ENCODE data around the gene MMP15.
A peak's percentile ranks its signal among the peaks of the same experiment; 100 is the strongest.

MMP15 gene

DNA sequence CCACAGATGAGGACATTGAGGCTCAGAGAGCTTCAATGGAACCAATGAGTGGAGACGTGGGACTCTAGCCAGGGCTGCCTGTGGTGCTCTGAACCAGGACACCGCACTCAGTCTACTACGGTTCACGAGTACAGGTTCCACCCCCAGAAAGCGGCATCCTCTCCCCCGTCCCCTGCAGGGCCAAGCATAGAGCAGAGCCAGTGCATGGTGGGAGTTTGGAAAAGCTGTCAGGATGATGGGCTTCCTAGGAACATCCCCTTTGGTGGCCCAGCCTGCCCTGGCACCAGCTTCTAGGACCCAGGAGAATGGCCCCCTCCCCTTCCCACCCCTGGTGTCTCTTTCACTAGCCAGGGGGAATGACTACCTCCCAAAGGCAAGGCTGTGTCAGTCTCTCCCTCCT lies 33.5 kb upstream of the MMP15 start:
- TF ChIP-seq, protein P1, sequence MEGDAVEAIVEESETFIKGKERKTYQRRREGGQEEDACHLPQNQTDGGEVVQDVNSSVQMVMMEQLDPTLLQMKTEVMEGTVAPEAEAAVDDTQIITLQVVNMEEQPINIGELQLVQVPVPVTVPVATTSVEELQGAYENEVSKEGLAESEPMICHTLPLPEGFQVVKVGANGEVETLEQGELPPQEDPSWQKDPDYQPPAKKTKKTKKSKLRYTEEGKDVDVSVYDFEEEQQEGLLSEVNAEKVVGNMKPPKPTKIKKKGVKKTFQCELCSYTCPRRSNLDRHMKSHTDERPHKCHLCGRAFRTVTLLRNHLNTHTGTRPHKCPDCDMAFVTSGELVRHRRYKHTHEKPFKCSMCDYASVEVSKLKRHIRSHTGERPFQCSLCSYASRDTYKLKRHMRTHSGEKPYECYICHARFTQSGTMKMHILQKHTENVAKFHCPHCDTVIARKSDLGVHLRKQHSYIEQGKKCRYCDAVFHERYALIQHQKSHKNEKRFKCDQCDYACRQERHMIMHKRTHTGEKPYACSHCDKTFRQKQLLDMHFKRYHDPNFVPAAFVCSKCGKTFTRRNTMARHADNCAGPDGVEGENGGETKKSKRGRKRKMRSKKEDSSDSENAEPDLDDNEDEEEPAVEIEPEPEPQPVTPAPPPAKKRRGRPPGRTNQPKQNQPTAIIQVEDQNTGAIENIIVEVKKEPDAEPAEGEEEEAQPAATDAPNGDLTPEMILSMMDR (IDR thresholded peaks at IDR 0.05; ENCODE audit: low read depth, low read length): no peak
- H3K4me3 ChIP-seq (ENCODE audit: low read depth, low read length): no peak overlapping the region

DNA sequence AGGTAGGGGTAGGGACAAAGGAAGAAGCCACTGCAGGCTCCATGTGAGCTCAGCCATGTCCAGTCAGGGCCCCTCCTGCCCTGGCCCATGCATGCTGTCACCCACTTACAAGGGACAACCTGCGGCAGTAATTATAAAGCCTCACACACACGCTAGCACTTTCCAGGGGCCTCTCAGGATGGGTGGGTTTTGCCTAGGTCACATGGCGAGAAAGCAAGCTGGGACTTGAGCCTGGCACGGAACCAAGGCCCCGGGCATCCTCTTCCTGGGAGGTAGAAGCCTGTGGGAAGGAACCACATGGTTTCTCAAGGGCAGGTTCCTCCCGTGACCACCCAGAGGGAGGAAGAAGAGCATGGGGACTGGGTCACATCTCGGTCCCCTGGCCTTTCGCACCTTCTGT lies 32.1 kb upstream of the MMP15 start:
- H3K4me3 ChIP-seq (ENCODE audit: low read depth, low read length): no peak overlapping the region
- TF ChIP-seq, protein P1 (IDR thresholded peaks at IDR 0.05; ENCODE audit: low read depth, low read length): no peak

DNA sequence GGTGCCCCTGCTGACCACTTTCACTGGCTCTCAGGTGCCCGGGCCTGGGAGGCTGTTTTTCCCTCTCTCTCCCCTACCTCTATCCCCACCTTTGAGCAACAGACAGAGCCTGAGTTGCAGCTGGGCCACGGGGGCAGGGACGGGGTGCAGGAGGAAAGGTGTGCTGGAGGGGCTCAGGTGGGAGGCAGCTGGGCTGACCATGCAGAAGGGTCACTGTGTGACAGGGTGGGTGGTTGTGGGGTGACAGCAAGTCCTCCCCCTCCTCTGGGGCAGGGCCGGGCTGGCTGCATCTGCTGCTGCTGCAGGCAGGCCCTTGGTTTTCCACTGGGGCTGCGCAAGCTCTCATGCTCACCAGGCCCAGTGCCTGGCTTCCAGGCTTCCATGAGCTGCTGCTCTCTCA lies 31.7 kb upstream of the MMP15 start:
- TF ChIP-seq, protein P1 (IDR thresholded peaks at IDR 0.05; ENCODE audit: low read depth, low read length): no peak
- no peak overlapping the region for H3K4me3 ChIP-seq (ENCODE audit: low read depth, low read length)

DNA sequence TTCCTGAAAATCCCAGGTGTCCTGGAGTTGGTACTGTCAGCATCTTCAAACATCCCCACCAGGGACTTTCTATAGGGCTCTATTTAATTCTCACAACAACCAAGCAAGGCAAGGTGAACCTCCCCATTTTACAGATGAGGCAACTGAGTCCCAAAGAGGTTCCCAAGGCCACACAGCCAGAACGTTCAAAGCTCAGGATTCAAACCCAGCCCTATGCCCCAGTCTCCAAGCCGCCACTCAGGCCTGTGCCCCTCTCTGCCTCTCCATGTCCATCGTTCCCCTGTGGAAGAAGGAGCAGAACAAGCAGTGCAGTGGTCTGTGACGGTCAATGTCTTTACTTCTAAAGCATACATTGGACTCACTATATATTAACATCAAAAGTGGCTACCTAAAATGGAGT lies 31.2 kb upstream of the MMP15 start:
- no peak overlapping the region for H3K4me3 ChIP-seq (ENCODE audit: low read depth, low read length)
- TF ChIP-seq, protein P1 (IDR thresholded peaks at IDR 0.05; ENCODE audit: low read depth, low read length): no peak

DNA sequence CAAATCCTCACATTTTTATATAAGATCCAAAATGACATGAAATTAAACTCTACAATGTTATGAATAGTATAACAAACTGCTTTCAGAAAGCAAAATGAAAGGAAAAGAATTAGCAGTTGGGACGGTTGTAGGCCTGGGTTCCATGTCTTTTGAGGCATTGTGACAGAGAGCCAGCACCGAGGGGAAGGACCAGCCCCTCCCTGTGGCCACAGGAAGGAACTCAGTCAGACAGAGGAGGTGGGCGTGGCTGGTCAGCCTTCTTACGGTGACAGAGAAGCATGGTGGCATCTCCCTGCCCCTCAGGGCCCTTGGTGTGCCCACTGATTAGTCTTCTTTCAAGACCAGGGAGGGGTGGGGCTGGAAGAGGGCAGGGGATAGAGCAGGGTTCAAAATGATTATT lies 30.8 kb upstream of the MMP15 start:
- TF ChIP-seq, protein P1 (IDR thresholded peaks at IDR 0.05; ENCODE audit: low read depth, low read length): peak; percentile 42
- no peak overlapping the region for H3K4me3 ChIP-seq (ENCODE audit: low read depth, low read length)

DNA sequence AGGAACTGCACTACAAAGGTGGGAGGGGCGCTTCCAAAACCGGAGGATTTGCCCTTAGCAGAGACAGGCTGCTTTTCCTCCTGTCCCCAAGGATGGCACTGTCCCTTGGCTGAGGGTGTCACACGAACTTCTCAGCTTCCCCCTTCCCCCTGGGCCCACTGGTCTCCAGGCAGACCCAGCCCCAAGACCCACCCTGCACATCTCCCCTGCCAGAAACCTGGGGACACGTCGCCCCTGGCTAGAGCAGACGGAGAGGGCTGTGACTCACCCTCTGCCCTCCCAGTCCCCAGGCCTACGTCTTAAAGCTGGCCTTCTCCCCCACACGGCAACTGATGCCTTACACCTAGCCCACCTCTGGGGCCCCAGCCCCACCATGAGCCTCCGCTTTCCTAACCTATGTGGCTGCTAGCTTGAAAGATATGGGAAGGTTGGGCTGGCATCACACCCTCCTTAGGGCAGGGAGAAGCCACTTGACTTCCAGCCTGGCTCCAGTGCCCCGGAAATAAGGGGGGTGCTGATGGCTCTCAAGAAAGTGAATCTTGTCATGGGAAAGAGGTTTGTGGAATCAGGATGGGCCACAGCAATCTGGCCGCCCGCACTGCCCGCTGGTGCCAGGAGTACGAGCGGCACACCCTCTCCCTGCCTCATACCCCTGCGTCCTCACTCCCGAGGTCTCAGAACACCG lies 29.7 kb upstream of the MMP15 start:
- H3K4me3 ChIP-seq (ENCODE audit: low read depth, low read length): no peak overlapping the region

More for the DNA sequence above, 29.7 kb upstream of the MMP15 start:
- TF ChIP-seq, protein P1 (IDR thresholded peaks at IDR 0.05; ENCODE audit: low read depth, low read length): no peak

All from WI38 (cell line).